ENCODE data around the gene CPA1.

- TF ChIP-seq POLR2A (IDR thresholded peaks at IDR 0.05; ENCODE audit: low read length) = no peak
- TF ChIP-seq GATA1 (IDR thresholded peaks at IDR 0.05; ENCODE audit: low read depth, low read length) = no peak
These were observed 18.6 kb upstream of the CPA1 start for GRCh38 chr7:130361681-130362080.
